Activated B cell treated with CpG ODN at 0.5 μM for 24 hours (primary cell): ENCODE measurements around the gene JADE2. TPM values are rescaled to one million over a fixed set of nuclear protein-coding genes. Genes with fewer than 3 reads are reported as not detected.
A peak's percentile ranks its signal among the peaks of the same experiment; 100 is the strongest.

Experiments used
- ATAC-seq: fragments of 200-7000 bp; cut with Tn5 transposase; one replicate; pipeline ENCODE4 v1.10.0; 2021; ENCODE audit warnings: low read depth, mild to moderate bottlenecking, moderate library complexity
- CTCF ChIA-PET: fragments of 350-600 bp; sonication (Branson Sonifier 250); formaldehyde crosslinking; loops from one replicate; lab custom pipeline; 2021; ENCODE audit warnings: antibody characterized with exemption; lab: Charles Lee
- POLR2A ChIA-PET: fragments of 350-600 bp; sonication (Branson Sonifier 250); formaldehyde crosslinking; loops from one replicate; lab custom pipeline; 2021; ENCODE audit warnings: antibody characterized with exemption; lab: Charles Lee
- DNase-seq: peaks from one replicate; pipeline ENCODE4 v3.0.0; 2022
- H3K27ac Mint-ChIP-seq: one replicate; pipeline ENCODE4 v1.8.0; 2020; ENCODE audit warnings: mixed read lengths
- H3K27me3 Mint-ChIP-seq: one replicate; pipeline ENCODE4 v1.8.0; 2021; ENCODE audit warnings: mixed read lengths
- H3K36me3 Mint-ChIP-seq: one replicate; pipeline ENCODE4 v1.8.0; 2021; ENCODE audit warnings: low read depth, mixed read lengths
- H3K4me1 Mint-ChIP-seq: one replicate; pipeline ENCODE4 v1.8.0; 2021; ENCODE audit warnings: mixed read lengths
- H3K4me3 Mint-ChIP-seq: one replicate; pipeline ENCODE4 v1.8.0; 2020; ENCODE audit warnings: mild to moderate bottlenecking, mixed read lengths
- H3K9me3 Mint-ChIP-seq: one replicate; pipeline ENCODE4 v1.8.0; 2020; ENCODE audit warnings: mixed read lengths
- CTCF ChIP-seq: fragments of 200-600 bp; IDR thresholded peaks from one replicate; pipeline ENCODE4 v1.8.0; 2022; ENCODE audit warnings: antibody characterized with exemption, mild to moderate bottlenecking
- intact Hi-C: fragments of 100-400 bp; cut with micrococcal nuclease; formaldehyde crosslinking; loops from one replicate; pipeline ENCODE4 v1.15.1; 2024
- total RNA-seq: library from RNA; stranded (reverse); gene quantifications from 2 replicates; pipeline ENCODE4 v1.2.3, GENCODE V29; 2022

The JADE2 gene
- total RNA-seq, 1 donor from 2014 or later = 225 TPM

GRCh38 chr5:134570365-134570758, 44.9 kb downstream of the JADE2 start:
- intact Hi-C loops = loop anchor here (5.0 kb wide), 1 partner anchor 388 kb away; no protein-coding TSS in a partner anchor
- no peaks in the 10 kb centered on the region for H3K9me3 Mint-ChIP-seq
- peaks cover 94% of the 10 kb centered on the region for H3K36me3 Mint-ChIP-seq
- no peak for ATAC-seq
- ChIA-PET CTCF (no interaction called here), POLR2A (no interaction called here)
- H3K27me3 Mint-ChIP-seq = no peaks in the 10 kb centered on the region
- H3K4me1 Mint-ChIP-seq = peaks cover 7% of the 10 kb centered on the region
- H3K4me3 Mint-ChIP-seq = no peak overlapping the region
- DNase-seq = no peak
- no peak overlapping the region for H3K27ac Mint-ChIP-seq
- no peak for TF ChIP-seq CTCF

GRCh38 chr5:134570886-134571285, 45.4 kb downstream of the JADE2 start:
- DNase-seq (no peak), ATAC-seq (no peak)
- intact Hi-C loops = loop anchor here (5.0 kb wide), 1 partner anchor 389 kb away; no protein-coding TSS in a partner anchor
- Mint-ChIP-seq H3K9me3 (no peaks in the 10 kb centered on the region), H3K27ac (no peak overlapping the region), H3K4me1 (peaks cover 7% of the 10 kb centered on the region), H3K27me3 (no peaks in the 10 kb centered on the region), H3K36me3 (peaks cover 92% of the 10 kb centered on the region), H3K4me3 (no peak overlapping the region)
- TF ChIP-seq CTCF = no peak
- POLR2A ChIA-PET = no interaction called here
- CTCF ChIA-PET = no interaction called here

GRCh38 chr5:134571693-134572405, 46.4 kb downstream of the JADE2 start:
- Mint-ChIP-seq H3K36me3 (peaks cover 92% of the 10 kb centered on the region), H3K4me1 (peaks cover 10% of the 10 kb centered on the region), H3K9me3 (no peaks in the 10 kb centered on the region), H3K27me3 (no peaks in the 10 kb centered on the region), H3K27ac (peak overlapping the region; percentile 66), H3K4me3 (no peak overlapping the region)
- ChIA-PET CTCF (interaction anchor here (1.2 kb wide), 1 partner anchor 161 kb away, joined by 3 read pairs; no protein-coding TSS in a partner anchor), POLR2A (interaction anchor here (1.3 kb wide), 1 partner anchor 48 kb away, joined by 4 read pairs; no protein-coding TSS in a partner anchor)
- no peak for DNase-seq
- no peak for ATAC-seq
- intact Hi-C loops = loop anchor here (5.0 kb wide), 1 partner anchor 390 kb away; no protein-coding TSS in a partner anchor
- TF ChIP-seq CTCF = no peak

GRCh38 chr5:134572811-134573210, 47.3 kb downstream of the JADE2 start:
- no peak for DNase-seq
- Mint-ChIP-seq H3K27ac (no peak overlapping the region), H3K27me3 (no peaks in the 10 kb centered on the region), H3K4me1 (peaks cover 16% of the 10 kb centered on the region), H3K9me3 (no peaks in the 10 kb centered on the region), H3K36me3 (peaks cover 93% of the 10 kb centered on the region), H3K4me3 (no peak overlapping the region)
- ATAC-seq = no peak
- TF ChIP-seq CTCF = no peak
- intact Hi-C loops = loop anchor here (5.0 kb wide), 1 partner anchor 391 kb away; no protein-coding TSS in a partner anchor
- ChIA-PET POLR2A (interaction anchor here (1.3 kb wide), 1 partner anchor 49 kb away, joined by 4 read pairs; no protein-coding TSS in a partner anchor), CTCF (interaction anchor here (1.2 kb wide), 1 partner anchor 161 kb away, joined by 3 read pairs; no protein-coding TSS in a partner anchor)

- peaks cover 16% of the 10 kb centered on the region for H3K4me1 Mint-ChIP-seq
- TF ChIP-seq CTCF = no peak
- no peaks in the 10 kb centered on the region for H3K27me3 Mint-ChIP-seq
- CTCF ChIA-PET = interaction anchor here (1.2 to 1.5 kb wide), 2 partner anchors 31 to 163 kb away, joined by 3 read pairs; partner anchors contain the start of gene CDKN2AIPNL
- ATAC-seq = no peak
- no peak overlapping the region for H3K4me3 Mint-ChIP-seq
- peak overlapping the region; percentile 24 for H3K27ac Mint-ChIP-seq
- H3K9me3 Mint-ChIP-seq = no peaks in the 10 kb centered on the region
- H3K36me3 Mint-ChIP-seq = peaks cover 93% of the 10 kb centered on the region
- POLR2A ChIA-PET = no interaction called here
- intact Hi-C loops = loop anchor here (5.0 kb wide), 1 partner anchor 392 kb away; no protein-coding TSS in a partner anchor
- no peak for DNase-seq
Measured at GRCh38 chr5:134574521-134574920, 49.1 kb downstream of the JADE2 start.
